ENCODE results near the gene C11orf86. TPM values are rescaled to one million over a fixed set of nuclear protein-coding genes. Genes with fewer than 3 reads are reported as not detected.

C11orf86 gene
- total and polyA plus RNA-seq, 2 of the 8 experiments (the other 6 are each of a cell fraction or from before 2014, with no cell fraction given), result 0.91 to 0.97 TPM

GRCh38 chr11:66996609-66997273, 21.6 kb downstream of the C11orf86 start:
- H3K4me2 ChIP-seq (ENCODE audit: insufficient read depth in 1 of 2, low read depth in 2 of 2, low read length in 2 of 2), result no peak overlapping the region
- no peak overlapping the region for H2BK12ac ChIP-seq (ENCODE audit: low read depth, low read length)
- H3K79me2 ChIP-seq (ENCODE audit: control insufficient read depth in 1 of 2, insufficient read depth in 2 of 2, low read length in 2 of 2), result no peaks in the 10 kb centered on the region
- H3K9me3 ChIP-seq (ENCODE audit: insufficient read depth in 2 of 2, low read depth in 1 of 2, low read length in 1 of 2), result no peaks in the 10 kb centered on the region
- no peaks in the 10 kb centered on the region for H4K20me1 ChIP-seq (replicated peaks in 1 of 2; ENCODE audit: control insufficient read depth in 1 of 2, insufficient read depth in 2 of 2, low read length in 2 of 2)
- H3K36me3 ChIP-seq (ENCODE audit: control insufficient read depth in 2 of 4, insufficient read depth in 4 of 4, low read length in 3 of 4), result no peaks in the 10 kb centered on the region
- ChIA-PET CTCF (ENCODE audit: partially characterized antibody) (interaction anchor here (0.8 to 2.9 kb wide), 6 partner anchors 20 to 354 kb away, joined by 3 to 12 read pairs (median 4); partner anchors contain the start of gene C11orf86), POLR2A (ENCODE audit: partially characterized antibody) (interaction anchor here (0.6 to 1.3 kb wide), 3 partner anchors 18 to 93 kb away, joined by 3 read pairs; no protein-coding TSS in a partner anchor)
- H3K18ac ChIP-seq (ENCODE audit: extremely low read depth, low read length), result no peak overlapping the region
- H3K27me3 ChIP-seq (replicated peaks in 1 of 4; ENCODE audit: control insufficient read depth in 3 of 4, extremely low read depth in 1 of 4, insufficient read depth in 3 of 4, low read length in 3 of 4), result no peaks in the 10 kb centered on the region
- H4K8ac ChIP-seq (ENCODE audit: extremely low read depth, insufficient read depth, low read length), result no peak overlapping the region
- TF ChIP-seq POU5F1 (IDR thresholded peaks at IDR 0.05; ENCODE audit: low read depth, low read length), result no peak
- no peak for TF ChIP-seq RFX5 (IDR thresholded peaks at IDR 0.05; ENCODE audit: borderline replicate concordance, low read depth, low read length)
- no peak for TF ChIP-seq BRCA1 (IDR thresholded peaks at IDR 0.05; ENCODE audit: low read depth, low read length)
- TF ChIP-seq POLR2A (IDR thresholded peaks at IDR 0.05; ENCODE audit: control extremely low read depth in 1 of 2, low read depth in 2 of 2, low read length in 2 of 2), result no peak
- no peak for TF ChIP-seq JUND (IDR thresholded peaks at IDR 0.05; ENCODE audit: low read length)
- no peak overlapping the region for H3K56ac ChIP-seq (replicated peaks; ENCODE audit: insufficient read length, low read depth, low read length)
- H2BK15ac ChIP-seq (ENCODE audit: low read length), result no peak overlapping the region; the same call in 1 of the 2 replicates
- H3K23ac ChIP-seq (ENCODE audit: insufficient read length), result no peak overlapping the region
- no peaks in the 10 kb centered on the region for H3K79me1 ChIP-seq (ENCODE audit: low read depth, low read length)
- no peaks in the 10 kb centered on the region for H3K23me2 ChIP-seq (ENCODE audit: low read depth, low read length)
- DNase-seq (ENCODE audit: low read depth in 1 of 2, low spot score in 2 of 2) (no peak), FAIRE-seq (no peak)
- H3K4me1 ChIP-seq (replicated peaks in 1 of 4; ENCODE audit: control insufficient read depth in 3 of 4, insufficient read depth in 4 of 4, low read length in 3 of 4), result no peaks in the 10 kb centered on the region; a peak in 3 of 7 replicates
- no peak overlapping the region for H3K4ac ChIP-seq (replicated peaks; ENCODE audit: insufficient read length, low read depth, low read length)
- H3K4me3 ChIP-seq (ENCODE audit: extremely low read depth in 1 of 4, insufficient read depth in 2 of 4, low read depth in 3 of 4, low read length in 4 of 4), result no peak overlapping the region
- no peak overlapping the region for H4K5ac ChIP-seq (ENCODE audit: insufficient read length, low read depth, low read length)
- H4K91ac ChIP-seq (replicated peaks; ENCODE audit: insufficient read length, low read length), result no peak overlapping the region
- no peak overlapping the region for H3K9ac ChIP-seq (replicated peaks in 1 of 4; ENCODE audit: extremely low read depth in 1 of 4, low read depth in 3 of 4, low read length in 3 of 4)
- no peak overlapping the region for H2BK20ac ChIP-seq (ENCODE audit: low read length)
- 94% methylated on average over 8 of the region's 8 CpGs; no CpG with 5 or more reads in 1 of the 2 experiments for whole genome bisulfite sequencing, 2 experiments (ENCODE audit: extremely low coverage in 1 of 2, insufficient coverage in 1 of 2, insufficient read length in 1 of 2, insufficient replicate concordance in 2 of 2, low coverage in 1 of 2, low lambda C conversion rate in 2 of 2, missing lambda C conversion rate in 1 of 2)
- no peak overlapping the region for H2BK5ac ChIP-seq (ENCODE audit: low read depth, low read length)
- H2AFZ ChIP-seq (ENCODE audit: low read length), result no peak overlapping the region
- H2BK120ac ChIP-seq (replicated peaks; ENCODE audit: low read depth, low read length), result no peak overlapping the region
- H3K14ac ChIP-seq (ENCODE audit: insufficient read length), result no peak overlapping the region
- H3K27ac ChIP-seq (ENCODE audit: low read depth, low read length), result no peak overlapping the region
- H2AK5ac ChIP-seq (ENCODE audit: low read depth, low read length), result no peak overlapping the region
